HG03442 (cell line): ENCODE results near the gene PTMA.
"Not testable (repeated sequence)": the region's sequence is repeated elsewhere in the genome, so short reads cannot be mapped to it uniquely, and the experiment has no call there.

Experiments used
- ATAC-seq: cut with Tn5 transposase; IDR thresholded peaks from one replicate; pipeline ENCODE4 v1.9.1; 2021; ENCODE audit warnings: mild to moderate bottlenecking, moderate library complexity; ENCODE audit not compliant: unreplicated experiment

Gene PTMA

GRCh38 chr2:231714639-231715498, 6.5 kb downstream of the PTMA start:
- ATAC-seq, result no peak

DNA sequence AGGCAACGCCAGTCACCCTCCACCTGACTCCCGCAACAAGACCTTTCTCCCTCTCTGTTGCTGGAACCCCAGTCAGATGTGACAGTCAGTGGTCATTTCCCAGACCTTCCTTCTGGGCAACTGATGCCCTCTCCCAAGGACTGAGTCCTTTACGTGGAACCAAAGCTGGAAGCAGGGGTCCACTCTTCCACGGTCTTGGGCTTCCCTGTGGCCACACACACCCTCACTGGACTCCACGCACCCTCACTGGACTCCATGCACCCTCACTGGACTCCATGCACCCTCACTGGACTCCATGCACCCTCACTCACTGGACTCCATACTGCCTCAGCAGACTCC, 7.1 kb downstream of the PTMA start:
- no peak for ATAC-seq

GRCh38 chr2:231715988-231716616, 7.8 kb downstream of the PTMA start:
- no peak for ATAC-seq

DNA sequence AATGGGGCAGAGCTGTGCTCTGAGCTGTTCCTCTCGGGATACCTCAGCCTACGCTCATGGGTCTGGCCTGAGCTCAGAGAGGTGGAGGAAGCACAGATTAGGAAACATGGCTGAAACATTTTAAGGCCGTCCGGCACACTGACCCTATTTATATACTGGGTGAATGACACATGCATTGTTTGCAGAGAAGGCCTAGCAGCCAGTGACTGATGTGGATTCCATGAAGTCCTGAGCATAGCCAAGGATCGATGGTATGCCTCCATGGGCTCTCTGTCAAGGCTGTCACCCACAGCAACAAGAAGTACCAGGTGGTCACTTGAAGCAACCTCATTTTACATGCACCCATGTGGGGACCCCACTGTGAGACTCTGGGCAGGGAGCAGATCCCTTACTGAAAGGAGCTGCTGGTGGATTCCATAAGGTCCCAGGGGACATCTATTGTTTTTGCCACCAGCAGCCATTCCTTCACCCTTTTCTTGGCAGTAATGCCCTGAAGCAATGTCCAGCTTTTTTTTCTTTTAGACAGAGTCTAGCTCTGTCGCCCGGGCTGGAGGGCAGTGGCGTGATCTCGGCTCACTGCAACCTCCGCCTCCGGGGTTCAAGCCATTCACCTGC, 8.4 kb downstream of the PTMA start:
- no peak for ATAC-seq

DNA sequence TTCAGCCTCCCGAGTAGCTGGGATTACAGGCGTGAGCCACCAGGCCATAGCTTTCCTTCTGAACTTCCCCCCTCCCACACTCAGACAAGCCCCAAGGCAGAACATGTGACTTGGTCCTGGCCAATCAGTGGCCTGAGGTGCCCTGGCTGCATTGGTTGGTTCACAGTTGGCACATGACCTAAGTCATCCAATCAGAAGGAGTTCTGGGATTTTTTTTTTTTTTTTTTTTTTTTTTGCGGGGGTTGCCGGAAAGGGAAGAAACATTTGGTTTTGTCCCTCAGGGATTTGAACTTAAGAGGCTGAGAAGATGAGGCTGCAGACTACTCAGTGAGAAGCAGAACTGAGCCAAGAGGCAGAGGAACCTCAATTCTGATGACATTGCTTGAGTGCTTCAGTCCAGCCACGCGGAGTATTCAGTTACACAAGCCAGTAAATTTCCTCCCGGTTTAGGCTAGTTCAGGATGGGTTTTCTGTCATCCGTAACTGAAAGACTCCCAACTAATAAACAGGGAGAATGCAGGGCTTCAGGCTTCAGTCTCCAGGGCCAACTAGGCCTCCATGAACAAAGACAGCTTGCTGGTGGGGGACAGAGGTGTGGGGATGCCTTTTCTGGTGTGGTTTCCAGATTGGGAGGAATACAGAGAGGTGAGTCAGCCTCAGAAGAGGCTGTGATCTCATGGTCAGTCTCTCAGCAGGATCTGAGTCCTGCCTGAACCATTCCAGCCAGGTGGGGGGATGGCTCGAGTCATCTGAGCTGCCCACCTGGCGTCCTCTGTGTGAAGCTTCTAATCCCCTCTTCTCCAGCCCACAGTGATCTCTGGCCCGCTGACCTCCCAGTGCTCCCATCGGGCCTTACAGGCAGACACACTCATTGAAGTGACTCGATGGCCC, 9.2 kb downstream of the PTMA start:
- ATAC-seq, result no peak

GRCh38 chr2:231718799-231719198, 10.5 kb downstream of the PTMA start:
- no peak for ATAC-seq

DNA sequence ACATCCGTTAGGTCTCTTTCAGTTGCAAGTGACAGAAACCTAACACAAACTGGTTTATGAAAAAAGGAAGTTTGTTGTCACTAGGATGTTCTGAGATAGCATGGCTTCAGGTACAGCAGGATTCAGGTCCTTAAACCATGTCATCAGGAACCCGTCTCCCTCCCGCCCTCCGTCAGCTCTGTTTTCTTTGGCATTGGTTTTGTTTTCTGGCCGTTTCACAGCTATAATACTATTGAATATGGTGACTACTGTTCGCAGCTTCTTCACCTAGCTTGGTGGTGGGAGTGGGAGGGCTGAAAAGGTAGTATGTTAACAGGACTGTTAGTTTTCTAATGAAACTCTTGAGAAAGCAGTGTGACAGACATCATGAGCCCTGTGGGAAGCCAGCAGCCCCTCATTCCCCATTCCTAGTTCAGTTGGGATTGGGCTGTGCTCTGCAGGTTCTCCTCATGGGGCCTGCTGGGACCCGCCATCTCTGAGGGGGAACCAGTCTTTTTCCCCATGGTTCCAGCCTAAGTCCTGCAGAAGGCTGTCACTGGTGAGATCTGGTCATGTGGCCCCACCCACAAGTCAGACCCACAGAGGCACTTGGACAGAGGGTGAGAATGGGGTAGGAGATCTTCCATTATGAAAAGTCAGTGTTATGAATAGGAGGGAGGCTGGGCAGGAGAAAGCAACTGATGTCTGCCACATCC, 12.1 kb downstream of the PTMA start:
- no peak for ATAC-seq

- peak; percentile 81 for ATAC-seq
These were observed 13.0 kb downstream of the PTMA start for GRCh38 chr2:231720987-231721966.

DNA sequence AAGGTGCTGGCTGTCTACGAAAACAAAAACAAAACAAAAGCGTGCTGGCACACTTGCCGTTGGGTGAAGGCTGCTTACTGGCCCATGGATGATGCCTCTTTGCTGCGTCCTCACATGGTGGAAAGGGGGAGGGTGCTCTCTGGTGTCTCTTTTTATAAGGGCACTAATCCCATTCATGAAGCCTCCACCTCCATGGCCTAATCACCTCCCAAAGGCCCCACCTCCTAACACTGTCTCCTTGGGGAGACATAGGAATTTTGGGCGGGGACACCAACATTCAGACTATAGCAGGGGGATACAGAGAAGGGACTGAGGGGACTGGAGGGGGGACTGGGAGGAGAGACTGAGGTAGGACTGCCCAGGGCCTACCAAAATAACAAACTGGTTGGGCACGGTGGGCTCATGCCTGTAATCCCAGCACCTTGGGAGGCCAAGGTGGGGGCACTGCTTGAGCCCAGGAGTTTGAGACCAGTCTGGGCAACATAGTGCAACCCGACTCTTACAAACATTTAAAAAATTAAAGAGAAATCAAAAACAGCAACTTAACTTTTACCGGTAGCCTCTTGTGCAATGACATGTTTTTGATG, 14.5 kb downstream of the PTMA start:
- ATAC-seq, result no peak

GRCh38 chr2:231725476-231725875, 17.2 kb downstream of the PTMA start:
- no peak for ATAC-seq

GRCh38 chr2:231726276-231726675, 18.0 kb downstream of the PTMA start:
- ATAC-seq, result no peak

DNA sequence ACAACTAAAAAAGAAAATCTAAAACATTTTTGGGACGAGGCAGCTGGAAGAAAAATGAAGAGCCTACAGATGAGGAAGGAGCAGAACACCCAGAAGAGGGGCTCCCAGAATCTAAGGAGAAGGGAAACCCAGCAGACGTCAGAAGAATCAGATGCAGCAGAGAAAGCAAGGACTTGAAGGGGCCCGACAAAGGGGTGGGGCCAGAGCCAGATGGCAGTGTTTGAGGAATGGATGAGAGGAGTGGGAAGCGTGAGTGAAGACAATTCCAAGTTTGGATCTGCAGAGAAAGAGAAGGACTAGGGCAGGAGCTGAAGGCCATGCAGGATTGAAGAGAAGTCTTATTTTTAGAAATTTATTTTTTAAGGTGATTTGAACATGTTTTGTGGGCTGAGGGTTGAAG, 19.3 kb downstream of the PTMA start:
- no peak for ATAC-seq

DNA sequence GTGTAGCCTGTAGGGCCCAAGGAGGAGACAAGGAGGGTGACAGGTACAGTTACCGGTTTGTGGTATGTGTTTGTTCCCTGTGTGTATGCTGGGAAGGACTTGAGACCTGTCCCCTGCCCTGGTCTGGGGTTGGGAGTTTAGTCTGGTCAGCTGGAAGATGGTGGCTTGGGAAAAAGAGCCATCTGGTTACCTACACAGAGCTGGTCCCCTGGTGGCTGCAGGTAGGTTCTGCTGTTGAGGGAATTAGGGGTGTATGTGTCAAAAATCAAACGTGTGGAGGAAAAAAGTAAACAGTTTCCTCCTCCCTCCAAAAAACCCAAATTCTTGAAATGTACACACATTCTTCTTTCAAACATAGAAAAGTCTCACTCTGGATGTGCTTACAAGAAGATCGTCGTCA, 24.3 kb downstream of the PTMA start:
- ATAC-seq, result no peak

DNA sequence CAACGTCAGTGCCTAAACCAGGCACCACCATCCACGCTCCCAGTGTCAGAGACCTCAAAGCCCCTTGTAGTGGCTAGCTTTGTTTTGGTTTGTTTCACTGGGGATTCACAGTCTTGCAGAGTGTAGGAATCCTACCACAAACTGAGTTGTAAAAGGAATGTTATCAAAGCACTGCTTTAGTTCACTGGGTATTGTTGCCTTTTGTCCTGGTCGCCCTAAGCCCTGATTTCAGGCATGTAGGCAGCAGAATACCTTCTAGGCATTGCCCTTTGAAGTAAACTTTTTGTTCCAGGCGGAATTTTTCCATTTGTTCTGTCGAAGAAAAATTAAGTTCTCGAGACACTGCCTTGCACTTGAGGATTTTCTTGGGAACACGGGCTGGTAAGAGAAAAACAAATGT, 29.4 kb downstream of the PTMA start:
- ATAC-seq, result no peak

DNA sequence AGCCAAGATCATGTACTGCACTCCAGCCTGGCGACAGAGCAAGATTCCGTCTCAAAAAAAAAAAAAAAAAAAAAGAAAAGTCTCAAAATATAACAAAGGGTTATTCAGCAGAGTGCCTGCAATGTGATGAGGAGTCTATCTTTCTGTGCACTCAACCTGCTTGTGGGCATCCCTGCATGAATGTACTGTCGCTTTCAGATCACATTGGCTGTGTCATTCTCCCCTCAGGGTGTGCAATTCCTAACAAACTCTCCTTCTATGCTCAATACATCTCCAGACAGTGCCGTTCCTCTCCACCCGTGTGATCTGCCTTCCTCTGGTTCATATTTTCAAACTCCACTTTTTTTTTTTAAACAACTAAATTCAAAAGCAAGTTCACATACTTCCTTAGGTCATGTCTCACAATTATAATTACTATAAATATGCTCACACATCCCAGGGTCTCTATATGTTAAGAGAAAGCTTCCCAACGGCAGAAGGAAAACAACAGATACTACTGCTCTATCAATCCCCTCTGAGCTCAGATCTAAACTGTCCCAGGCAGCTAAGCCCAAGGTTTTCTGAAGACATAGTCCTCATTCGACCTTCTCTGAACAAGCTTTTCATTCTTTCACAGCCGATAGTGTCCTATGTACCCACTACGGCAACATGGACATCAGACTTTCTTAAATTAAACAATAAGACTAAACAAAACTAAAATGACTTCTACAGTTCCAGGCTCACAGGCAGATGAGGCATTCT, 35.2 kb downstream of the PTMA start:
- no peak for ATAC-seq

DNA sequence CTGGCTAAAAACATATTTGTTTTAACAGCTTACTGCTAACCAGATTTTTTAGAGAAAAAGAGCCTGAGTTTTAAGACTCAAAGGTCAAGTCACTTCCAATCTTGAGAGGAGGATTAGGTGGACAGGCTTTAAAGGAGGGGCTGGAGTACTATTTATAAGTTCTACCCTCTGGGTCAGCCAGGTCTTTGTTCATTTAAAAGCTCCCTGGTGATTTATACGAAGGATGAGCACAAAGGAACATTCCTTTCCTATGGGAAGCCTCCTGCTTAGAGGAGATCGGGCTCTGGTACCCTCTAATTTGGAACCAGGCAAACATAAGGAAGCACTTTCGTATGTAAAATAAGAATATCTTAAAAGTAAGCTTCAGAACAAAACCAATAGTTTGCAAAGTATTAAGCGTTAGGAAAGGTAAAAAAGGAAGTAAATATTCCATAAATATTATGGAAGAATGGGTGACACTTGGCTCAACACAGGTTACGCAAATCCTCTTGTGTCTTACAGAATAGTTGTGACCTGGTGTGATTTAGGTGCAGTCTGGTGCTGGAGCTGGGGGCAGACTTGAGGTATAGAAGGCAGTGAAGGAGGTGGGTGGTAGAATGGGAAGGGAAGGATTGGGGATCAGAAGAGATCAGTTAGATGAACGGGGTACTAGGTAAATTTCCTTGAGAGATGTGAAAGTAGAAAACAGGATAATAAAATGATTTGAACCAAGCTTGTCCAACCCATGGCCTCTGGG, 37.1 kb downstream of the PTMA start:
- ATAC-seq, result no peak

DNA sequence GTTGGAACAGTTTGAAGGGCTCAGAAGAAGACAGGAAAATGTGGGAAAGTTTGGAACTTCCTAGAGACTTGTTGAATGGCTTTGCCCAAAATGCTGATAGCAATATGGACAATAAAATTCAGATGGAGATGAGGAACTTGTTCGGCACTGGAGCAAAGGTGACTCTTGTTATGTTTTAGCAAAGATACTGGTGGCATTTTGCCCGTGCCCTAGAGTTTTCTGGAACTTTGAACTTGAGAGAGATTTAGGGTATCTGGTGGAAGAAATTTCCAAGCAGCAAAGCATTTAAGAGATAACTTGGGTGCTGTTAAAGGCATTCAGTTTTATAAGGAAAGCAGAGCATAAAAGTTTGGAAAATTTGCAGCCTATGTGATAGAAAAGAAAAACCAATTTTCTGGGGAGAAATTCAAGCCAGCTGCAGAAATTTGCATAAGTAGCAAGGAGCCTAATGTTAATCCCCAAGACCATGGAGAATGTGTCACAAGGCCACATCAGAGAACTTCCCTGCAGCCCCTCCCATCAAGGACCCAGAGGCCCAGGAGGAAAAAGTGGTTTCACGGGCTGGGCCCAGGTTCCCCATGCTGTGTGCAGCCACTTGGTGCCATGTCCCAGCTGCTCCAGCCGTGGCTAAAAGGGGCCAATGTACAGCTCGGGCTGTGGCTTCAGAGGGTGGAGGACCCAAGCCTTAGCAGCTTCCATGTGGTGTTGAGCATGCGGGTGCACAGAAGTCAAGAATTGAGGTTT, 40.0 kb downstream of the PTMA start:
- not testable (repeated sequence) for ATAC-seq
